Measurements from ENCODE around the gene SPATA31A1.
"Not testable (repeated sequence)": the region's sequence is repeated elsewhere in the genome, so short reads cannot be mapped to it uniquely, and the experiment has no call there.

Gene SPATA31A1

DNA sequence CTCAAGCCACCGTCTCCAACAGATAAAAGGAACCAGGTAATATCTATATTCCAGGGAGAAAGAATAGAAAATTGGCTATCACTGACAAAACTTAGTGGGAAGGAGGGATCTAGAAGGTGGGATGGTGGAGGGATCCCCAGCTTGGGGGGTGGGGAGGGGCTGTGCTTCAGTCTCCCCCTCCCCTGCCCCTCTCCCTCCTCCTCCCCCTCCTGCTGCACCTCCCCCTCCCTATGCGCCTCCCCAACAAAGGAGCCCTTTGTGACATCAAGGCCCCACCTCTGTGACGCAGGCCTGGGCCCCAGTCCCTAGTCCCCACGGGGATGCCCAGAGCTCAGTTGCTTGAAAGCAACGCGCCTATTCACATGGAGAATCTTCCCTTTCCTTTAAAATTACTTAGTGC, at the start of gene SPATA31A1:
TSS of gene SPATA31A1 (plus strand) at position 301 of the 400 bp plus-strand sequence. CDS start at position 363, 62 bp downstream.
- DNase-seq (ENCODE audit: low read depth in 4 of 4, low spot score in 1 of 4), result not testable (repeated sequence)

DNA sequence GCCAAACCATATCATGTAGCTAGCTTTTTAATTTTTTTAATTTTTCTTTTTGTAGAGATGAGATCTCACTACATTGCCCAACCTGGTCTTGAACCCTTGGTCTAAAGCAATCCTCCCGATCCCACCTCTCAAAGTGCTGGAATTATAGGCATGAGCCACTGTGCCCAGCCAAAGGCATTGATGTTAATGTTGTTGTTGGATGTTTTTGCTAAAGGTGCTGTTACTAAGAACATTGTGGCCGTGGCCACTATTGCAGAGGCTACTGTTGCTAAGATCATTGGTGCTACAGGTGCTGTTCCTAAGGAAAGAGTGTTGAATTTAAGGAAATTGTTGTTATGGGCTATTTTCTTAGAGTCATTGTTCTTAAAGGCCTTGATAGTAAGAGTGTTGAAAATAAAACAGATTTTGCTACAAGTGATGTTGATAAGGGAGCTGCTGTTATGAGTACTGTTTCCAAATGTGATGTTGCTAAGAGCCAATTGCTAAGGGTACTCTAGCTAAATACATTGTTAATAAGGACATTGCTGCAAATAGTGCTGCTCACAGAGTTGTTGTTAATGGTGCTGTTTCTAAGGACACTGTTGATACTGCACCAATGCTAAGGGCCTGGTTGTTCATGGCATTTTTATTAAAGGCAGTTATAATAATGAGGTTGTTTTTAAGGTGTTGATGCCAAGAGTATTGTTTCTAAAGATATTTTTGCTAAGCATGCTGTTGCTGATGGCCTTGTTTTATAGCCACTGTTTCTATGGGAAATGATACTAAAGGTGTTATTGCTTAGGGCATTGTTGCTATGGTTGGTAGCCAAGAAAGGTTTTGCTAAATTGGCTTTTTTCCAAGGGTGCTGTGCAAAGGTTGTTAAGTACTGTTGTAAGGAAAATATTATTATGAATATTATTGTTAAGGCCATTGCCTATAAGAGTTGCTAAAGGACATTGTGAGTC, 52.1 kb downstream of the SPATA31A1 start:
- DNase-seq (ENCODE audit: low read depth in 4 of 4, low spot score in 1 of 4), result not testable (repeated sequence)

DNA sequence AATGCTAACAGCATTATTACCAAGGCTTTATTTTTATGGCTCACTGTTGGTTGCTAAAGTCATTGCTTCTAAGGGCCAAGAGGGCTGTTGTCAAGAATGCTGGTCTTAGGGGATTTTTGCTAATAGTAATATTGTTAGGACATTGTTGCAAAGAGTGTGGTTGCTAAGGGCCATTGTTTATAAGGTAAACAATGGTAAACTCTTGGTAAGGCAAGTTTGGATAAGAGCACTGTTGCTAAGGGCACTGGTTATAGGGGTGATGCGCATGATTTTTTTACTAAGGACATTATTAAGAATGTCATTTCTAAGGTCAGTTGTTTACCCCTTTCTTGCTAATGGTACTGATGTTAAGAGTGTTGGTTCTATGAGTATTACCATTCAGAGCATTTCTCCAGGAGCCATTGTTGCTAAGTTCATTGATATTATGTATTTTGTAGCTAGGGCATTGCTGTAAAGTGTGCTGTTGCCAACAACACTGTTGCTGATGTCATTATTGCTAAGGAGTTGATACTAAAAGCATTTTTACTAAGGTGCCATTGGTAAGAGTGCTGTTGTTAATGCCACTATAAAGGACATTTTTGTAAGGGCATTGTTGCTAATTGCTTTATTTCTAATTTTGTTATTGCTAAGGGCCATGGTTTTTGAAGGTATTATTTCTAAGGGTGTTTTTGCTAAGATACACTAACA, 55.9 kb downstream of the SPATA31A1 start:
- DNase-seq (ENCODE audit: low read depth in 4 of 4, low spot score in 1 of 4), result not testable (repeated sequence)

All from stimulated activated CD4-positive, alpha-beta T cell treated with anti-CD3 and anti-CD28 coated beads, Interleukin-1b, Interleukin-23, amount 100 ng/mL, for 24 hours (primary cell).